Neural cell (in vitro differentiated cells): Measurements from ENCODE around the gene ZBTB21.

ENCODE experiments used
- EP300 ChIP-seq: fragments of 450-650 bp; conservative IDR thresholded peaks from 2 replicates; pipeline ENCODE4 v1.6.1; 2014; ENCODE audit warnings: antibody characterized with exemption, mild to moderate bottlenecking, moderate library complexity; ENCODE audit not compliant: poor library complexity, severe bottlenecking
- MXI1 ChIP-seq: fragments of 450-650 bp; conservative IDR thresholded peaks from 2 replicates; pipeline ENCODE4 v1.6.1; 2014; ENCODE audit warnings: antibody characterized with exemption, mild to moderate bottlenecking; ENCODE audit not compliant: poor library complexity, severe bottlenecking
- RAD21 ChIP-seq: fragments of 450-650 bp; conservative IDR thresholded peaks from 2 replicates; pipeline ENCODE4 v1.6.1; 2014; ENCODE audit warnings: antibody characterized with exemption, mild to moderate bottlenecking, moderate library complexity
- TAF1 ChIP-seq: IDR thresholded peaks from 2 replicates; pipeline ENCODE4 v1.6.1; 2012; ENCODE audit warnings: low read depth
- TF ChIP-seq, protein P1 (sequence below): fragments of 450-650 bp; IDR thresholded peaks from 2 replicates; pipeline ENCODE4 v1.5.1; 2014; ENCODE audit warnings: antibody characterized with exemption, mild to moderate bottlenecking, moderate library complexity; ENCODE audit not compliant: poor library complexity, severe bottlenecking

GRCh38 chr21:41958886-41959563 lies 51.1 kb downstream of the ZBTB21 start:
- TF ChIP-seq EP300 = no peak
- no peak for TF ChIP-seq RAD21
- TF ChIP-seq TAF1 = no peak
- no peak for TF ChIP-seq MXI1
- TF ChIP-seq, protein P1, sequence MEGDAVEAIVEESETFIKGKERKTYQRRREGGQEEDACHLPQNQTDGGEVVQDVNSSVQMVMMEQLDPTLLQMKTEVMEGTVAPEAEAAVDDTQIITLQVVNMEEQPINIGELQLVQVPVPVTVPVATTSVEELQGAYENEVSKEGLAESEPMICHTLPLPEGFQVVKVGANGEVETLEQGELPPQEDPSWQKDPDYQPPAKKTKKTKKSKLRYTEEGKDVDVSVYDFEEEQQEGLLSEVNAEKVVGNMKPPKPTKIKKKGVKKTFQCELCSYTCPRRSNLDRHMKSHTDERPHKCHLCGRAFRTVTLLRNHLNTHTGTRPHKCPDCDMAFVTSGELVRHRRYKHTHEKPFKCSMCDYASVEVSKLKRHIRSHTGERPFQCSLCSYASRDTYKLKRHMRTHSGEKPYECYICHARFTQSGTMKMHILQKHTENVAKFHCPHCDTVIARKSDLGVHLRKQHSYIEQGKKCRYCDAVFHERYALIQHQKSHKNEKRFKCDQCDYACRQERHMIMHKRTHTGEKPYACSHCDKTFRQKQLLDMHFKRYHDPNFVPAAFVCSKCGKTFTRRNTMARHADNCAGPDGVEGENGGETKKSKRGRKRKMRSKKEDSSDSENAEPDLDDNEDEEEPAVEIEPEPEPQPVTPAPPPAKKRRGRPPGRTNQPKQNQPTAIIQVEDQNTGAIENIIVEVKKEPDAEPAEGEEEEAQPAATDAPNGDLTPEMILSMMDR = no peak
